ENCODE results near the gene RHD.
"Not testable (repeated sequence)": the region's sequence is repeated elsewhere in the genome, so short reads cannot be mapped to it uniquely, and the experiment has no call there.

RHD gene

DNA sequence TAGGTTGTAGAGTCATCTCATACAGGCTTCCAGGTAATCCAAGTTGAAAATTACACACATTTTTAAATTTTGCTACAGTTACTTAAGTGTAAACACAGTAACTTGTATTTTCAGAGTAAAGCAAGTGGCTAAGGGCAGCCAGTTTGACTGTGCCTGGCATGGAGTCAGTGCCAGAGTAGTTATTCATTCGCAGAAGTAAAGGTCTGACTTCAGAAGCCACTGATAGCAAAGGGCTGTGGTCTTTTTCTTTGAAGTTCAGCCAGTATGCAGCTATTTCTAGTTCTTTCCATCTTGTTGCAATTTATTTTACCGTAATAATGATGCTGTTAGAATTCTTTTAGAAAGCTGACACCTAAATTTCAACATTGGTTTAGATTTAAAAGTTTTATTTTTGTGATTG is 75.2 kb downstream of the RHD start:
- DNase-seq (ENCODE audit: extremely low read depth in 1 of 2, low read depth in 1 of 2), result no peak

GRCh38 chr1:25349606-25350005 is 77.3 kb downstream of the RHD start:
- no peak for DNase-seq (ENCODE audit: extremely low read depth in 1 of 2, low read depth in 1 of 2)

GRCh38 chr1:25355841-25356395 is 83.6 kb downstream of the RHD start:
- no peak for DNase-seq (ENCODE audit: extremely low read depth in 1 of 2, low read depth in 1 of 2)

GRCh38 chr1:25356441-25356840 is 84.1 kb downstream of the RHD start:
- DNase-seq (ENCODE audit: extremely low read depth in 1 of 2, low read depth in 1 of 2), result no peak

DNA sequence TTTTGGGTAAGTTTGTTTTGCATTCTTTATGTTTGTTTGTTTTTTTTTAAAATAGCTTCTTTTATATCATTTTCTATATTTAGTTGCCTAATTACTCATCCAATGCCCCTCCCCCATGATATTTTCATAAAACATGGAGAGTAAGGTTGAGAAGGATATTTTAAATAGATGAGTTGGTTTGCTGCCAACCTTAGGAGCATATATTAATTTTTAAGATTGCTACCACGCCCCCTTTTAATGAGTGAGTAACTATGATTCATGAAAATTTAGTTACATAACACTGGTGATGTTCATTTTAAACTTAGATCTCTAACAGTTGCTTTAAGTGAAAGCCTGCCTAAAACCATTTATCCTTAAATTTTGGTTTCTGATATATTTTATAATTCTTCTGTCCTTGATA is 84.5 kb downstream of the RHD start:
- DNase-seq (ENCODE audit: extremely low read depth in 1 of 2, low read depth in 1 of 2), result no peak

DNA sequence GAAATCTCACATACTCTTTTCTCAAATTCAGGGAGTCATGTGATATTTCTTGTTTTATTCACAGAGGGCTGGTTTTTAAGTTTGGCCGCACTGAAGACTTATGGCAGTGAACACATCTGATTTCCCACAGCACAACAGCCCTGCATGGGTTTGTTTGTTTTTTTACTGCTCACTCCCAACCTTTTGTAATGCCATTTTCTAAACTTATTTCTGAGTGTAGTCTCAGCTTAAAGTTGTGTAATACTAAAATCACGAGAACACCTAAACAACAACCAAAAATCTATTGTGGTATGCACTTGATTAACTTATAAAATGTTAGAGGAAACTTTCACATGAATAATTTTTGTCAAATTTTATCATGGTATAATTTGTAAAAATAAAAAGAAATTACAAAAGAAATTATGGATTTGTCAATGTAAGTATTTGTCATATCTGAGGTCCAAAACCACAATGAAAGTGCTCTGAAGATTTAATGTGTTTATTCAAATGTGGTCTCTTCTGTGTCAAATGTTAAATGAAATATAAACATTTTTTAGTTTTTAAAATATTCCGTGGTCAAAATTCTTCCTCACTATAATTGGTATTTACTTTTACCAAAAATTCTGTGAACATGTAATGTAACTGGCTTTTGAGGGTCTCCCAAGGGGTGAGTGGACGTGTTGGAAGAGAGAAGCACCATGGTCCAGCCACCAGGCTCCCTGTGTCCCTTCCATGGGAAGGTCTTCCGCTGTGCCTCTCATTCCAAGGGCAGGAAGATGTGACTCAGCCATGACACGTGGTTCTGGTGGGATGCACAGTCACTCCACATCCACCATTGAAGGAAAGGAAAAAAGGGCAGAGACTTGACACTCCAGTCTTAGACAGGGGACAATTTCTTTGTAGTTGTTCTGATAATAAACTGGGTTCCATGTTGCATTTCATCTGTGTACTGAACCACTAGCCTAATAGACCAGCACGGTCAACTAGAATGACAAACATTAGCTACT is 88.6 kb downstream of the RHD start:
- DNase-seq (ENCODE audit: extremely low read depth in 1 of 2, low read depth in 1 of 2), result no peak

DNA sequence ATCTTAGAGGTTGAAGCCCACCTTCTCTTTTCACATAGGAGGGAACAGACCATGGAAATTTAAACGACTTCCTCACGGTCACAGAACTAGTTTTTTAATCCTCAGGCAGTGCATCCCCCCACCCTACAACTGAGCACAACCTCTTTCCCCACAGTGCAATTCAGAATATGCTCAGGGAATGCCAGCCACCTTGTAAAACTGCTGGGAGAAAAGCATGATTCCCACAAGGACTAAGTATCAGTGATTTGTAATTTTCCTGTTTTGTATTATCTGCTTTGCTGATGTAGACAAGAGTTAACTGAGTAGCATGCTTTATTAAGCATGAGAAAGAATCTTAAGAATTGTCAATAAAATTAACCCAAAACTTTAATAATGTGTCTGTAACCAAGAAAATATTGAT is 89.6 kb downstream of the RHD start:
- no peak for DNase-seq (ENCODE audit: extremely low read depth in 1 of 2, low read depth in 1 of 2)

- not testable (repeated sequence) for DNase-seq (ENCODE audit: extremely low read depth in 1 of 2, low read depth in 1 of 2)
Observed at GRCh38 chr1:25362634-25363559, 90.6 kb downstream of the RHD start.

- no peak for DNase-seq (ENCODE audit: extremely low read depth in 1 of 2, low read depth in 1 of 2)
Observed at GRCh38 chr1:25369241-25369640, 96.9 kb downstream of the RHD start.

- DNase-seq (ENCODE audit: extremely low read depth in 1 of 2, low read depth in 1 of 2), result not testable (repeated sequence)
Observed at GRCh38 chr1:25369691-25370271, 97.5 kb downstream of the RHD start.

- DNase-seq (ENCODE audit: extremely low read depth in 1 of 2, low read depth in 1 of 2), result not testable (repeated sequence)
Observed at GRCh38 chr1:25371757-25372156, 99.4 kb downstream of the RHD start.

DNA sequence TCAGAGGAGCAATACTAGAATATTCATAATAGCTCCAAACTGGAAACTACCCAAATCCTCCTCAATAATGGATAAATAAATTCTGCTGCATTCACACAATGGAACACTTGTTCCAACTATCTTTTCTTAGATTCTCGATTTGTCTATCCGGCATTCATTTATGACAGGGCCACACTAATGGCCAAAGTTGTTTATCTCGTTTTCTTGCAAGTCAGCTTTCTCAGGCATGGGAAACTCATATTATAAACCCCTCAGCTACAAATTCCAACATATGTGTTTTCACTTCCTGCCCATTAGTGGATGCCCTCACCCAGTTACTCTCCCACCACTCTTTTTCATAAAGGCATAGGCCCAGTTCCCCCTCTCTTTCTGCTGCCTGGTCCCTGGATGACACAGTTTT is 106.1 kb downstream of the RHD start:
- not testable (repeated sequence) for DNase-seq (ENCODE audit: extremely low read depth in 1 of 2, low read depth in 1 of 2)

Measured in activated CD8-positive, alpha-beta memory T cell treated with anti-CD3 and anti-CD28 coated beads for 1 hour (primary cell).